Fibroblast of skin of right quadriceps (primary cell): Measurements from ENCODE around the gene ACAP2.

Experiments
- DNase-seq: peaks from one replicate; pipeline ENCODE4 v3.0.0-alpha.2; 2013

ACAP2 gene

GRCh38 chr3:195259154-195259474 lies 183.7 kb downstream of the ACAP2 start:
- DNase-seq: peak; percentile 73

GRCh38 chr3:195258449-195259153 lies 184.2 kb downstream of the ACAP2 start:
- no peak for DNase-seq

GRCh38 chr3:195257454-195258448 lies 185.1 kb downstream of the ACAP2 start:
- DNase-seq: peak; percentile 34

GRCh38 chr3:195256639-195257453 lies 186.0 kb downstream of the ACAP2 start:
- DNase-seq: no peak

- no peak for DNase-seq
Observed at GRCh38 chr3:195255571-195256501, 187.0 kb downstream of the ACAP2 start.

- no peak for DNase-seq
Observed at GRCh38 chr3:195255176-195255500, 187.7 kb downstream of the ACAP2 start.

GRCh38 chr3:195254454-195255175 lies 188.2 kb downstream of the ACAP2 start:
- no peak for DNase-seq

- no peak for DNase-seq
Observed at GRCh38 chr3:195253923-195254432, 188.8 kb downstream of the ACAP2 start.

GRCh38 chr3:195251336-195252065 lies 191.3 kb downstream of the ACAP2 start:
- DNase-seq: no peak

GRCh38 chr3:195250473-195251251 lies 192.2 kb downstream of the ACAP2 start:
- DNase-seq: no peak

- no peak for DNase-seq
Observed at GRCh38 chr3:195249858-195250464, 192.9 kb downstream of the ACAP2 start.

GRCh38 chr3:195249057-195249770 lies 193.6 kb downstream of the ACAP2 start:
- DNase-seq: no peak

- DNase-seq: no peak
Observed at GRCh38 chr3:195248281-195248680, 194.5 kb downstream of the ACAP2 start.

- no peak for DNase-seq
Observed at GRCh38 chr3:195247863-195248189, 195.0 kb downstream of the ACAP2 start.

GRCh38 chr3:195247086-195247862 lies 195.5 kb downstream of the ACAP2 start:
- DNase-seq: no peak

GRCh38 chr3:195246581-195246995 lies 196.2 kb downstream of the ACAP2 start:
- peak; percentile 46 for DNase-seq

- DNase-seq: no peak
Observed at GRCh38 chr3:195245531-195245951, 197.3 kb downstream of the ACAP2 start.
